H1 (cell line): ENCODE data around the gene DOHH. TPM values are rescaled to one million over a fixed set of nuclear protein-coding genes. Genes with fewer than 3 reads are reported as not detected.

Experiments
- CTCF ChIA-PET: fragments of 300-600 bp; sonication (Branson Sonifier 250); formaldehyde crosslinking; loops from one replicate; lab custom pipeline; 2021; ENCODE audit not compliant: partially characterized antibody; lab: Charles Lee
- POLR2A ChIA-PET: fragments of 300-600 bp; sonication (Branson Sonifier 250); formaldehyde crosslinking; loops from one replicate; lab custom pipeline; 2021; ENCODE audit warnings: inconsistent platforms; ENCODE audit not compliant: partially characterized antibody; lab: Charles Lee
- DNase-seq, 2 experiments: peaks; one replicate each; pipeline versions ENCODE4 v3.0.0 to v3.0.0-alpha.2; 2010 to 2022; ENCODE audit warnings: low spot score in 2 of 2, low read depth in 1 of 2, mixed read lengths in 1 of 2
- FAIRE-seq: peaks from 2 replicates; lab custom pipeline; 2011; peaks lifted over from hg19 to GRCh38; lab: Jason Lieb, UNC
- H2AFZ ChIP-seq: 2 replicates; pipeline ENCODE4 v1.8.1; 2012; ENCODE audit warnings: low read length, inconsistent platforms
- H2AK5ac ChIP-seq: 2 replicates; pipeline ENCODE4 v1.6.1; 2013; ENCODE audit warnings: low read depth, low read length
- H2BK120ac ChIP-seq: replicated peaks from 2 replicates; pipeline ENCODE3; 2013; ENCODE audit warnings: low read depth, low read length, inconsistent platforms
- H2BK12ac ChIP-seq: 2 replicates; pipeline ENCODE4 v1.6.1; 2013; ENCODE audit warnings: low read depth, low read length
- H2BK15ac ChIP-seq: 2 replicates; pipeline ENCODE4 v1.6.1; 2013; ENCODE audit warnings: low read length
- H2BK20ac ChIP-seq: 2 replicates; pipeline ENCODE4 v1.6.1; 2013; ENCODE audit warnings: low read length
- H2BK5ac ChIP-seq: 2 replicates; pipeline ENCODE4 v1.6.1; 2013; ENCODE audit warnings: low read depth, low read length
- H3K14ac ChIP-seq: 2 replicates; pipeline ENCODE4 v1.6.1; 2013; ENCODE audit warnings: inconsistent platforms; ENCODE audit not compliant: insufficient read length
- H3K18ac ChIP-seq: 2 replicates; pipeline ENCODE4 v1.6.1; 2013; ENCODE audit warnings: low read length; ENCODE audit errors: extremely low read depth
- H3K23ac ChIP-seq: 2 replicates; pipeline ENCODE4 v1.6.1; 2013; ENCODE audit warnings: inconsistent platforms; ENCODE audit not compliant: insufficient read length
- H3K23me2 ChIP-seq: 2 replicates; pipeline ENCODE4 v1.6.1; 2013; ENCODE audit warnings: low read depth, low read length
- H3K27ac ChIP-seq: 2 replicates; pipeline ENCODE4 v1.6.1; 2011; ENCODE audit warnings: low read depth, low read length, inconsistent platforms
- H3K27me3 ChIP-seq, 4 experiments: replicated peaks in 1 of 4; 1 replicate in 1 of 4; 2 replicates in 3 of 4; pipeline versions ENCODE4 v1.6.1 to v1.8.1; 2011 to 2013; ENCODE audit warnings: low read length in 3 of 4, mild to moderate bottlenecking in 3 of 4, inconsistent platforms in 2 of 4, mixed read lengths in 2 of 4, moderate library complexity in 1 of 4; ENCODE audit not compliant: control insufficient read depth in 3 of 4, insufficient read depth in 3 of 4; ENCODE audit errors: extremely low read depth in 1 of 4
- H3K36me3 ChIP-seq, 4 experiments: 2 replicates each; pipeline versions ENCODE4 v1.6.1 to v1.8.1; 2011 to 2013; ENCODE audit warnings: mild to moderate bottlenecking in 4 of 4, low read length in 3 of 4, moderate library complexity in 2 of 4, control low read depth in 1 of 4, inconsistent platforms in 1 of 4; ENCODE audit not compliant: insufficient read depth in 4 of 4, control insufficient read depth in 2 of 4
- H3K4ac ChIP-seq: replicated peaks from 2 replicates; pipeline ENCODE3; 2013; ENCODE audit warnings: low read length, low read depth, mixed read lengths, inconsistent platforms; ENCODE audit not compliant: insufficient read length
- H3K4me1 ChIP-seq, 4 experiments: replicated peaks in 1 of 4; 1 replicate in 1 of 4; 2 replicates in 3 of 4; pipeline versions ENCODE4 v1.6.1 to v1.8.1; 2011 to 2013; ENCODE audit warnings: low read length in 3 of 4, inconsistent platforms in 2 of 4, mixed read lengths in 1 of 4; ENCODE audit not compliant: insufficient read depth in 4 of 4, control insufficient read depth in 3 of 4
- H3K4me2 ChIP-seq, 2 experiments: 2 replicates each; pipeline versions ENCODE4 v1.6.1 to v1.8.1; 2011 to 2013; ENCODE audit warnings: low read depth in 2 of 2, low read length in 2 of 2, control low read depth in 1 of 2, inconsistent platforms in 1 of 2, mild to moderate bottlenecking in 1 of 2; ENCODE audit not compliant: insufficient read depth in 1 of 2
- H3K4me3 ChIP-seq, 4 experiments: fragments of 200-600, 300-600 bp in 1 of 4; sonication (generic), shearing (Covaris generic), sonication (Bioruptor Twin) in 1 of 4; 2 replicates each; pipeline versions ENCODE4 v1.5.1 to v1.8.1; 2011 to 2016; ENCODE audit warnings: low read length in 4 of 4, low read depth in 3 of 4, control low read depth in 2 of 4, inconsistent platforms in 2 of 4, mild to moderate bottlenecking in 2 of 4, mixed read lengths in 1 of 4, moderate library complexity in 1 of 4; ENCODE audit not compliant: insufficient read depth in 2 of 4; ENCODE audit errors: extremely low read depth in 1 of 4
- H3K56ac ChIP-seq: replicated peaks from 2 replicates; pipeline ENCODE3; 2013; ENCODE audit warnings: low read depth, mild to moderate bottlenecking, mixed read lengths, low read length, inconsistent platforms; ENCODE audit not compliant: insufficient read length
- H3K79me1 ChIP-seq: 2 replicates; pipeline ENCODE4 v1.6.1; 2013; ENCODE audit warnings: low read depth, low read length, control low read depth
- H3K79me2 ChIP-seq, 2 experiments: 2 replicates each; pipeline versions ENCODE4 v1.6.1 to v1.8.1; 2012 to 2013; ENCODE audit warnings: low read length in 2 of 2, mild to moderate bottlenecking in 2 of 2, inconsistent platforms in 1 of 2; ENCODE audit not compliant: insufficient read depth in 2 of 2, control insufficient read depth in 1 of 2
- H3K9ac ChIP-seq, 4 experiments: replicated peaks in 1 of 4; 1 replicate in 1 of 4; 2 replicates in 3 of 4; pipeline versions ENCODE4 v1.6.1 to v1.8.1; 2011 to 2013; ENCODE audit warnings: low read depth in 3 of 4, low read length in 3 of 4, control low read depth in 2 of 4, mild to moderate bottlenecking in 2 of 4, moderate library complexity in 2 of 4, inconsistent platforms in 1 of 4; ENCODE audit errors: extremely low read depth in 1 of 4
- H3K9me3 ChIP-seq, 2 experiments: 2 replicates each; pipeline versions ENCODE4 v1.6.1 to v1.8.1; 2012 to 2013; ENCODE audit warnings: mild to moderate bottlenecking in 2 of 2, moderate library complexity in 2 of 2, control low read depth in 1 of 2, inconsistent platforms in 1 of 2, low read depth in 1 of 2, low read length in 1 of 2, mixed read lengths in 1 of 2; ENCODE audit not compliant: insufficient read depth in 2 of 2
- H4K20me1 ChIP-seq, 2 experiments: replicated peaks in 1 of 2; 2 replicates each; pipeline versions ENCODE3 to v1.8.1; 2011 to 2013; ENCODE audit warnings: inconsistent platforms in 2 of 2, low read length in 2 of 2, mild to moderate bottlenecking in 1 of 2; ENCODE audit not compliant: insufficient read depth in 2 of 2, control insufficient read depth in 1 of 2
- H4K5ac ChIP-seq: 2 replicates; pipeline ENCODE4 v1.6.1; 2013; ENCODE audit warnings: low read length, low read depth, mixed read lengths, inconsistent platforms; ENCODE audit not compliant: insufficient read length
- H4K8ac ChIP-seq: 2 replicates; pipeline ENCODE4 v1.8.0; 2013; ENCODE audit warnings: mild to moderate bottlenecking, moderate library complexity, low read length, inconsistent platforms; ENCODE audit not compliant: insufficient read depth; ENCODE audit errors: extremely low read depth
- H4K91ac ChIP-seq: replicated peaks from 2 replicates; pipeline ENCODE3; 2013; ENCODE audit warnings: low read length, mixed read lengths, inconsistent platforms; ENCODE audit not compliant: insufficient read length
- CREB1 ChIP-seq: IDR thresholded peaks from 2 replicates; pipeline ENCODE4 v1.6.1; 2012; ENCODE audit warnings: inconsistent platforms
- MAX ChIP-seq: IDR thresholded peaks from 2 replicates; pipeline ENCODE4 v1.6.1; 2012; ENCODE audit warnings: inconsistent platforms
- POLR2AphosphoS5 ChIP-seq: IDR thresholded peaks from 2 replicates; pipeline ENCODE4 v1.6.1; 2011; ENCODE audit warnings: low read depth, low read length
- RAD21 ChIP-seq, 2 experiments: IDR thresholded peaks in 1 of 2; conservative IDR thresholded peaks in 1 of 2; 2 replicates each; pipeline ENCODE4 v1.6.1; 2011; ENCODE audit warnings: low read depth in 2 of 2, low read length in 2 of 2, improper control_type of control experiment in 1 of 2, inconsistent platforms in 1 of 2, mild to moderate bottlenecking in 1 of 2, moderate library complexity in 1 of 2
- SIN3A ChIP-seq, 2 experiments: IDR thresholded peaks in 1 of 2; conservative IDR thresholded peaks in 1 of 2; 2 replicates each; pipeline ENCODE4 v1.6.1; 2011 to 2012; ENCODE audit warnings: low read length in 2 of 2, improper control_type of control experiment in 1 of 2, low read depth in 1 of 2, mild to moderate bottlenecking in 1 of 2
- WGBS, 2 experiments: shearing (Covaris generic) in 1 of 2; methylation state at CpG; one replicate each; pipeline versions ENCODE4 v1.1.6 to v1.1.7; 2013 to 2015; ENCODE audit warnings: low lambda C conversion rate in 2 of 2, mixed read lengths in 2 of 2, inconsistent platforms in 1 of 2, low coverage in 1 of 2, missing lambda C conversion rate in 1 of 2; ENCODE audit not compliant: insufficient replicate concordance in 2 of 2, insufficient coverage in 1 of 2, insufficient read length in 1 of 2; ENCODE audit errors: extremely low coverage in 1 of 2, missing lambda C conversion rate in 1 of 2; 5-methylcytosine and 5-hydroxymethylcytosine counted together
- polyA plus RNA-seq, 7 experiments: library from polyadenylated mRNA; depleted of rRNA in 3 of 7; stranded (reverse) in 5 of 7; unstranded in 2 of 7; fragments of >200 nt in 5 of 7; fragments of 200-250 nt in 2 of 7; gene quantifications; 1 replicate in 5 of 7; 2 replicates in 1 of 7; 4 replicates in 1 of 7; pipeline versions ENCODE4 v1.2.1 to v1.2.3, GENCODE V29; 2011 to 2013; ENCODE audit warnings: missing spikeins in 2 of 7, mixed read lengths in 2 of 7
- total RNA-seq: library from RNA; stranded (reverse); fragmentation: NEBNext Ultra II Directional; extraction: Animal tissue kit (Norgen Biotek cat#: 25700); gene quantifications from 2 replicates; pipeline ENCODE4 v1.2.1, GENCODE V29; 2021
- TF ChIP-seq, protein P1 (sequence below): IDR thresholded peaks from 2 replicates; pipeline ENCODE4 v1.6.1; 2012; ENCODE audit warnings: low read length, inconsistent platforms

Gene DOHH
- total and polyA plus RNA-seq, 2 of the 8 experiments (the other 6 are each of a cell fraction or from before 2014, with no cell fraction given) = 7.3 to 17.7 TPM

DNA sequence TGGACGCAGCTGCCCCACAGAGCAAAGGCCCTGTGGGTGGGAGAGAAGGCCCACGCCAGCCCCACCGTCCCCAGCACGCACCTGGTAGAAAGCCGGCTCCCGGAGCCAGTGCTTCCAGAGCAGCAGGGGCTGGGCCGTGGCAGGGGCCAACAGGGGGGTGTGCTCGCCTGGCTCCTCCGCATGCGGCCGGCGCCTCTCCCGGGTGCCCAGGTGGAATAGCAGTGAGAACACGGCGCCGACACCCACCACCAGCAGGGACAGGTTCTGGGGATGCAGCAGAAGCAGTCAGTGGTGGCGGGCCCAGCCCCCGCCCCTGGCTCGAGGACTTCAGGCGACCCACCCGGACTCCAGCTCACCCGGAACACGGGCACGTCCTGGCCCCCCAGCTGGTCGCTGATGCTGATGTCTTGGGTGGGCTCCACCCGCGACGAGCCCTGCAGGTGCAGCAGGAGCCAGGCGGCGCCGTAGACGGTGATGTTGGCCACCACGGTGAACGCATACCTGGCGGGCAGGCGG lies 47.4 kb upstream of the DOHH start:
- H4K8ac ChIP-seq = no peak overlapping the region
- H3K23me2 ChIP-seq = no peaks in the 10 kb centered on the region
- H3K9ac ChIP-seq = no peak overlapping the region
- no peak overlapping the region for H3K4me3 ChIP-seq
- peaks cover 0 to 5% (median 1%) of the 10 kb centered on the region in 4 experiments; a peak in 2 of 8 replicates for H3K36me3 ChIP-seq
- no peak overlapping the region for H3K56ac ChIP-seq
- DNase-seq = no peak
- no peaks in the 10 kb centered on the region for H3K79me2 ChIP-seq
- H4K5ac ChIP-seq = no peak overlapping the region
- H2BK5ac ChIP-seq = no peak overlapping the region
- ChIA-PET POLR2A (interaction anchor here (1.0 to 2.3 kb wide), 4 partner anchors 9 to 731 kb away, joined by 3 to 12 read pairs (median 8); partner anchors contain the start of genes MFSD12 and SHD), CTCF (interaction anchor here (1.2 to 7.5 kb wide), 6 partner anchors 10 to 39 kb away, joined by 3 to 66 read pairs (median 40); partner anchors contain the start of gene MFSD12)
- peaks cover 2% of the 10 kb centered on the region; the same call in 1 of the 2 replicates for H3K79me1 ChIP-seq
- H2AFZ ChIP-seq = no peak overlapping the region
- no peak overlapping the region for H2BK120ac ChIP-seq
- H2BK20ac ChIP-seq = no peak overlapping the region
- H2BK12ac ChIP-seq = 0 out of 2 replicates have a peak overlapping the region, but pooled peaks have one; percentile 27
- 91% methylated on average over 23 of the region's 36 CpGs; no CpG with 5 or more reads in 1 of the 2 experiments for WGBS, 2 experiments
- no peak overlapping the region for H3K23ac ChIP-seq
- no peak overlapping the region for H2BK15ac ChIP-seq
- no peak overlapping the region for H2AK5ac ChIP-seq
- no peak overlapping the region for H3K14ac ChIP-seq
- no peaks in the 10 kb centered on the region for H3K27me3 ChIP-seq
- FAIRE-seq = no peak
- no peak overlapping the region for H3K4ac ChIP-seq
- H3K4me2 ChIP-seq = no peak overlapping the region
- no peak overlapping the region for H3K18ac ChIP-seq
- H4K91ac ChIP-seq = no peak overlapping the region
- no peaks in the 10 kb centered on the region for H3K4me1 ChIP-seq
- no peaks in the 10 kb centered on the region for H3K9me3 ChIP-seq
- peaks cover 8 to 27% of the 10 kb centered on the region in 2 experiments for H4K20me1 ChIP-seq
- no peak overlapping the region for H3K27ac ChIP-seq
- TF ChIP-seq POLR2AphosphoS5 (no peak), RAD21 (IDR thresholded peaks at IDR 0.05 in 1 of 2, conservative IDR thresholded peaks at IDR 0.05 in 1 of 2; ENCODE audit: low read depth in 2 of 2, low read length in 2 of 2) (no peak), SIN3A (conservative IDR thresholded peaks at IDR 0.05 in 1 of 2, IDR thresholded peaks at IDR 0.05 in 1 of 2; ENCODE audit: low read depth in 1 of 2, low read length in 2 of 2) (no peak), MAX (no peak), CREB1 (no peak)
- TF ChIP-seq, protein P1, sequence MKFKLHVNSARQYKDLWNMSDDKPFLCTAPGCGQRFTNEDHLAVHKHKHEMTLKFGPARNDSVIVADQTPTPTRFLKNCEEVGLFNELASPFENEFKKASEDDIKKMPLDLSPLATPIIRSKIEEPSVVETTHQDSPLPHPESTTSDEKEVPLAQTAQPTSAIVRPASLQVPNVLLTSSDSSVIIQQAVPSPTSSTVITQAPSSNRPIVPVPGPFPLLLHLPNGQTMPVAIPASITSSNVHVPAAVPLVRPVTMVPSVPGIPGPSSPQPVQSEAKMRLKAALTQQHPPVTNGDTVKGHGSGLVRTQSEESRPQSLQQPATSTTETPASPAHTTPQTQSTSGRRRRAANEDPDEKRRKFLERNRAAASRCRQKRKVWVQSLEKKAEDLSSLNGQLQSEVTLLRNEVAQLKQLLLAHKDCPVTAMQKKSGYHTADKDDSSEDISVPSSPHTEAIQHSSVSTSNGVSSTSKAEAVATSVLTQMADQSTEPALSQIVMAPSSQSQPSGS = no peak
